ENCODE results near the gene SSH3. TPM values are rescaled to one million over a fixed set of nuclear protein-coding genes. Genes with fewer than 3 reads are reported as not detected.

Gene SSH3
- total RNA-seq, 1 donor from 2014 or later = 6.8 TPM

DNA sequence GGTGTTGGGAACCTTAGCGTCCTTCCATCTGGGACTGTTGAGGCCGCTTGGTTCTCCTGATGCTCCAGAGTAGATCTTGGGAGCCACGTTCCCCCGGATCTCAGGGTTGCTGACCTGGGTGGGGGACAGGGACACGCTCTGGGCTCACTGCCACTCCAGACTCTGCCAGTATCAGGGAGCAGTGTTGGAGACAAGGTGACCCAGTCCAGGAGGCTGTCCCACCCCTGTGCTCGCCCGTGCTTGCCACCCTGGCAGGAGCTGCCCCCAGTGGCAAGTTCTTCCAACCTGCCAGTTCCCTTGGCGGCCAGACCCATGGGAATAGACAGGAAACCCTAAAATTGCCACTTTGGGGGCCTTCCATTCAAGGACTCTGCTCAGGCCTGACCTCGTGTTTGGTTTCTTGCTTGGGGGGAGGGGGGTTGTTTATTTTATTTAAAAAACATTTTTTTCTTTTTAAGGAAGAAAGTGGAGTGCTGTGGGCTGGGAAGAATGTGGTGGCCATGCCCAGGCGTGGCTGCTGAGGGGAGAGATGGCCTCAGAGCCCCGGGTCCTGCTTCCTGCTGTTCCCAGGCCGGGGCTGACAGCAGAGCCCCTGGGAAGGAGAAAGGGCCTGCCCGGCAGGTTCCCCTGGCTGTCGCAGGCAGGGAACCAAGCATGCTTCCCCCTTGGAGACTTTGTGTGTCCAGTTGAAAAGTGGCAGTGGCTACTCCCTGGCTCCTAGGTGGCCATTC is 29.9 kb upstream of the SSH3 start:
- peak overlapping the region in 1 of 3 donors; percentile 22 for H3K4me3 ChIP-seq (ENCODE audit: low read length in 3 of 3)
- peak overlapping the region; percentile 64 for H3K27ac ChIP-seq (ENCODE audit: low read depth, low read length)
- peaks cover 0 to 4% (median 2%) of the 10 kb centered on the region in 3 donors for H3K36me3 ChIP-seq (ENCODE audit: control insufficient read depth in 3 of 3, insufficient read depth in 3 of 3, low read length in 3 of 3)
- H3K27me3 ChIP-seq (ENCODE audit: control insufficient read depth in 3 of 3, insufficient read depth in 3 of 3, low read length in 3 of 3) = no peaks in the 10 kb centered on the region
- peaks cover 97 to 100% (median 99%) of the 10 kb centered on the region in 3 donors for H3K4me1 ChIP-seq (ENCODE audit: control insufficient read depth in 3 of 3, insufficient read depth in 3 of 3, low read length in 3 of 3)
- peak overlapping the region in 2 of 3 donors; percentile 38 to 66 for H3K9ac ChIP-seq (ENCODE audit: low read depth in 1 of 3, low read length in 3 of 3)
- no peaks in the 10 kb centered on the region for H3K9me3 ChIP-seq (ENCODE audit: control insufficient read depth in 3 of 3, low read length in 3 of 3)

GRCh38 chr11:67274768-67275605 is 28.3 kb upstream of the SSH3 start:
- peak overlapping the region; percentile 88 for H3K27ac ChIP-seq (ENCODE audit: low read depth, low read length)
- H3K4me1 ChIP-seq (ENCODE audit: control insufficient read depth in 3 of 3, insufficient read depth in 3 of 3, low read length in 3 of 3) = peaks cover 91 to 95% (median 95%) of the 10 kb centered on the region in 3 donors
- H3K4me3 ChIP-seq (ENCODE audit: low read length in 3 of 3) = no peak overlapping the region
- H3K36me3 ChIP-seq (ENCODE audit: control insufficient read depth in 3 of 3, insufficient read depth in 3 of 3, low read length in 3 of 3) = peaks cover 11 to 12% (median 12%) of the 10 kb centered on the region in 3 donors
- no peaks in the 10 kb centered on the region for H3K9me3 ChIP-seq (ENCODE audit: control insufficient read depth in 3 of 3, low read length in 3 of 3)
- H3K9ac ChIP-seq (ENCODE audit: low read depth in 1 of 3, low read length in 3 of 3) = peak overlapping the region in 2 of 3 donors; percentile 32 to 71
- no peaks in the 10 kb centered on the region for H3K27me3 ChIP-seq (ENCODE audit: control insufficient read depth in 3 of 3, insufficient read depth in 3 of 3, low read length in 3 of 3)

DNA sequence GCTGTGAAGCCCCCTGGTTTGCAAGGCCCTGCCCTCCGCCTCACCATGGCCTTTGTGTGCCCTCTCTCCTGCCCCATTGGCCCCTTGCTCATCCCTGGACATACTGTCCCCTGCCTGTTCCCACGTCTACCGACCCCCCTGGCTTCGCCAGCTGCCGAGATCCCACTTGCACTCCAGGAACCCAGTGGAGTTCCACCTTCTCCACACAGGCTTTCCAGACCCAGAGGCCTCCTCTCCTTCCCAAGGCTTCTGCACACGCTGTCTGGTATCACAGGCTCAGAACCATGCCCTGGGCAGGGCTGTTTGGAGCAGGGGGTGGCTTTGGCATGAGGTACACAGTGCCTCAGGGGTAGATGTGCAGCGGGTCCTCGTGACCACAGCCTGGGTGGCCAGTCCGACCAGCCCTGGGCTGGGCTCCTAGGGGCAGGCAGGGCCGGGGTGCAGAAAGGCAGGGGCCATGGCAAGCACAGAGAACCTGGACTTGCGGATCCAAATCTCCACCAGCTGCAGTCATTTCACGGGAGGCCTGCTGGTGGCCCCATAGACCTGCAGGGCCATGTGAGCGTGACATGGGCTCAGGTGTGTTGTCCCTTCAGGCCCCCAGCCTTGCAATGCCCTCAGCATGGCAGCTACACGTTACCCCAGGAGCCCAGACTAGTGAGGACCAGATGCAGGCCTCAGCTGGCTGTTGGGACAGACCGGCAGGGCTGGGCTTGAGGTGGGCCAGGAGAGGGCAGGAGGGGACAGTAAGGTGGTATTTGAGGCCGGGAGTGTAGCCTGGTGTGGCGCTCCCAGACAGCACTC is 27.5 kb upstream of the SSH3 start:
- Histone ChIP-seq H3K4me3 (ENCODE audit: low read length in 3 of 3) (peak overlapping the region in 1 of 3 donors; percentile 14), H3K36me3 (ENCODE audit: control insufficient read depth in 3 of 3, insufficient read depth in 3 of 3, low read length in 3 of 3) (peaks cover 20% of the 10 kb centered on the region in 3 donors), H3K4me1 (ENCODE audit: control insufficient read depth in 3 of 3, insufficient read depth in 3 of 3, low read length in 3 of 3) (peaks cover 89 to 94% (median 92%) of the 10 kb centered on the region in 3 donors), H3K9me3 (ENCODE audit: control insufficient read depth in 3 of 3, low read length in 3 of 3) (no peaks in the 10 kb centered on the region), H3K27ac (ENCODE audit: low read depth, low read length) (peak overlapping the region; percentile 88), H3K9ac (ENCODE audit: low read depth in 1 of 3, low read length in 3 of 3) (peak overlapping the region in 2 of 3 donors; percentile 38 to 71), H3K27me3 (ENCODE audit: control insufficient read depth in 3 of 3, insufficient read depth in 3 of 3, low read length in 3 of 3) (no peaks in the 10 kb centered on the region)

- Histone ChIP-seq H3K9me3 (ENCODE audit: control insufficient read depth in 3 of 3, low read length in 3 of 3) (no peaks in the 10 kb centered on the region), H3K4me1 (ENCODE audit: control insufficient read depth in 3 of 3, insufficient read depth in 3 of 3, low read length in 3 of 3) (peaks cover 79 to 84% (median 82%) of the 10 kb centered on the region in 3 donors), H3K36me3 (ENCODE audit: control insufficient read depth in 3 of 3, insufficient read depth in 3 of 3, low read length in 3 of 3) (peaks cover 29 to 30% (median 29%) of the 10 kb centered on the region in 3 donors), H3K27me3 (ENCODE audit: control insufficient read depth in 3 of 3, insufficient read depth in 3 of 3, low read length in 3 of 3) (no peaks in the 10 kb centered on the region), H3K9ac (ENCODE audit: low read depth in 1 of 3, low read length in 3 of 3) (peak overlapping the region; percentile 78 to 86 (median 81)), H3K4me3 (ENCODE audit: low read length in 3 of 3) (peak overlapping the region; percentile 56 to 70 (median 63)), H3K27ac (ENCODE audit: low read depth, low read length) (peak overlapping the region; percentile 88)
Measured at GRCh38 chr11:67276781-67277230, 26.5 kb upstream of the SSH3 start.

- Histone ChIP-seq H3K9me3 (ENCODE audit: control insufficient read depth in 3 of 3, low read length in 3 of 3) (no peaks in the 10 kb centered on the region), H3K4me1 (ENCODE audit: control insufficient read depth in 3 of 3, insufficient read depth in 3 of 3, low read length in 3 of 3) (peaks cover 73 to 78% (median 77%) of the 10 kb centered on the region in 3 donors)
Measured at GRCh38 chr11:67277231-67277961, 25.9 kb upstream of the SSH3 start.

DNA sequence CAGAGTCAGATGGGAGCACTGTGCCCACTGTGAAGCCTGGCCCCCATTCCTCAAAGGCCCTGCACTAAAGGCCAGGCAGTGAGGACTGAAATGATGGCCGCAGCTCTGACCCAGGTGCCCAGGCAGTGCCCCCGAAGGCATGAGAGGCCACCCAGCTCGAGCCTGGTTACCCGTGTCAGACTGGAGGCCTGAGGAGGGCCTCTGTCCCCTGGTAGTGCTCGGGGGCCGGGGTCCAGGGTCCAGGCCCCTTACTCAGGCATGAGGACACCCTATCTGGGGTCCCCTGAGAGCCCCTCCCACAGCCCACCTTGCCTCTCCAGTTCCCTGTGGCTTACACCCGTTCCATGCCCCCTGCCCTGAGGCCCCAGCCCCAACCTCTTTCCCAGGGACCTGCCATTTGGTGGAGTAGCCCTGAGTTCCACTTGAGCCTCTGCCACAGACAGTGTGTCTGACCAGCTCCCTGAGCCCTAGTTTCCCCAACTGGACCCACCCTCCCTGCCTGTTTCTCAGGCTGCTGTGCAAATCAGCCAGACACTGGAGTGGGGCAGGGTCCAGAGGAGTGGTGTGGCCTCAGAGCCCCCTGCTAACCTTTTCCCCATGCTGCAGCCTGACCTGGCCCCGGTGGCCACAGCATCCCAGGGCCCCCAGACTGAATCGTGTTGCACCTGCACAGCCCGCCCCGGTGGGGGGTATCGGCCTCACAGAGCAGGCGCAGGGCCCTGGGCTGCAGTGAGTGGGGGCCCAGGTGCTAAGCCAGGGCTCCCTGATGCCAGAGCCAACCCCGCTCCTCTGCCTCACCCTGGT is 25.0 kb upstream of the SSH3 start:
- Histone ChIP-seq H3K9me3 (ENCODE audit: control insufficient read depth in 3 of 3, low read length in 3 of 3) (no peaks in the 10 kb centered on the region), H3K27me3 (ENCODE audit: control insufficient read depth in 3 of 3, insufficient read depth in 3 of 3, low read length in 3 of 3) (no peaks in the 10 kb centered on the region), H3K36me3 (ENCODE audit: control insufficient read depth in 3 of 3, insufficient read depth in 3 of 3, low read length in 3 of 3) (peaks cover 44 to 45% (median 44%) of the 10 kb centered on the region in 3 donors), H3K4me1 (ENCODE audit: control insufficient read depth in 3 of 3, insufficient read depth in 3 of 3, low read length in 3 of 3) (peaks cover 65 to 72% (median 68%) of the 10 kb centered on the region in 3 donors), H3K27ac (ENCODE audit: low read depth, low read length) (peak overlapping the region; percentile 88), H3K9ac (ENCODE audit: low read depth in 1 of 3, low read length in 3 of 3) (peak overlapping the region; percentile 65 to 86 (median 70)), H3K4me3 (ENCODE audit: low read length in 3 of 3) (peak overlapping the region; percentile 55 to 59 (median 56))

More at GRCh38 chr11:67277231-67277961, 25.9 kb upstream of the SSH3 start:
- H3K36me3 ChIP-seq (ENCODE audit: control insufficient read depth in 3 of 3, insufficient read depth in 3 of 3, low read length in 3 of 3) = peaks cover 34 to 36% (median 35%) of the 10 kb centered on the region in 3 donors
- peak overlapping the region; percentile 59 to 70 (median 63) for H3K4me3 ChIP-seq (ENCODE audit: low read length in 3 of 3)
- H3K9ac ChIP-seq (ENCODE audit: low read depth in 1 of 3, low read length in 3 of 3) = peak overlapping the region; percentile 78 to 86 (median 81)
- no peaks in the 10 kb centered on the region for H3K27me3 ChIP-seq (ENCODE audit: control insufficient read depth in 3 of 3, insufficient read depth in 3 of 3, low read length in 3 of 3)
- peak overlapping the region; percentile 88 for H3K27ac ChIP-seq (ENCODE audit: low read depth, low read length)

GRCh38 chr11:67278939-67279588 is 24.3 kb upstream of the SSH3 start:
- peaks cover 59 to 69% (median 61%) of the 10 kb centered on the region in 3 donors for H3K4me1 ChIP-seq (ENCODE audit: control insufficient read depth in 3 of 3, insufficient read depth in 3 of 3, low read length in 3 of 3)
- H3K9me3 ChIP-seq (ENCODE audit: control insufficient read depth in 3 of 3, low read length in 3 of 3) = no peaks in the 10 kb centered on the region
- peak overlapping the region; percentile 88 for H3K27ac ChIP-seq (ENCODE audit: low read depth, low read length)
- no peak overlapping the region for H3K4me3 ChIP-seq (ENCODE audit: low read length in 3 of 3)
- H3K9ac ChIP-seq (ENCODE audit: low read depth in 1 of 3, low read length in 3 of 3) = peak overlapping the region in 2 of 3 donors; percentile 45 to 70
- H3K36me3 ChIP-seq (ENCODE audit: control insufficient read depth in 3 of 3, insufficient read depth in 3 of 3, low read length in 3 of 3) = peaks cover 51 to 52% (median 51%) of the 10 kb centered on the region in 3 donors
- H3K27me3 ChIP-seq (ENCODE audit: control insufficient read depth in 3 of 3, insufficient read depth in 3 of 3, low read length in 3 of 3) = no peaks in the 10 kb centered on the region
